Kidney (tissue), 14 donors: ENCODE results near the gene CHRNA1. TPM values are rescaled to one million over a fixed set of nuclear protein-coding genes. Genes with fewer than 3 reads are reported as not detected.

Source experiments
- DNase-seq, 5 donors: peaks; one replicate each; pipeline ENCODE4 v3.0.0-alpha.2; 2013 to 2020
- FAIRE-seq: peaks from 2 replicates; lab custom pipeline; 2012; peaks lifted over from hg19 to GRCh38; lab: Jason Lieb, UNC
- H3K27ac ChIP-seq, 2 donors: one replicate each; pipeline ENCODE4 v1.7.0; 2013; ENCODE audit warnings: low read depth in 2 of 2, low read length in 2 of 2, inconsistent platforms in 1 of 2
- H3K27me3 ChIP-seq: one replicate; pipeline ENCODE4 v1.7.1; 2013; ENCODE audit warnings: low read length, inconsistent platforms; ENCODE audit not compliant: control insufficient read depth, insufficient read depth
- H3K36me3 ChIP-seq, 3 donors: one replicate each; pipeline versions ENCODE4 v1.7.0 to v1.7.1; 2013; ENCODE audit warnings: low read length in 3 of 3, control low read depth in 1 of 3, inconsistent platforms in 1 of 3; ENCODE audit not compliant: insufficient read depth in 3 of 3, control insufficient read depth in 2 of 3
- H3K4me1 ChIP-seq, 3 donors: one replicate each; pipeline versions ENCODE4 v1.7.0 to v1.7.1; 2013; ENCODE audit warnings: low read length in 3 of 3, inconsistent platforms in 1 of 3, low read depth in 1 of 3; ENCODE audit not compliant: control insufficient read depth in 2 of 3, insufficient read depth in 2 of 3
- H3K4me3 ChIP-seq, 3 donors: one replicate each; pipeline versions ENCODE4 v1.7.0 to v1.8.1; 2013; ENCODE audit warnings: low read length in 3 of 3, control low read depth in 1 of 3, inconsistent platforms in 1 of 3
- H3K9ac ChIP-seq, 3 donors: one replicate each; pipeline versions ENCODE4 v1.7.0 to v1.7.1; 2013; ENCODE audit warnings: low read length in 3 of 3, control low read depth in 1 of 3, inconsistent platforms in 1 of 3
- H3K9me3 ChIP-seq, 3 donors: one replicate each; pipeline versions ENCODE4 v1.7.0 to v1.7.1; 2013; ENCODE audit warnings: low read length in 3 of 3, control low read depth in 1 of 3, inconsistent platforms in 1 of 3; ENCODE audit not compliant: control insufficient read depth in 2 of 3, insufficient read depth in 1 of 3
- intact Hi-C: fragments of 100-400 bp; cut with DNase I; formaldehyde crosslinking; loops from one replicate; pipeline ENCODE4 v1.11.1; 2022
- polyA plus RNA-seq: library from polyadenylated mRNA; stranded (reverse); fragments of 350-450 nt; fragmentation: Illumina TruSeq; extraction: RNeasy Lipid Tissue Mini Kit (QIAGEN cat#74804); gene quantifications from one replicate; pipeline ENCODE4 v1.2.3, GENCODE V29; 2014; ENCODE audit warnings: low read depth, low replicate concordance; ENCODE audit not compliant: insufficient read depth
- total RNA-seq: library from RNA; stranded (reverse); fragmentation: NEBNext Ultra II Directional; extraction: Animal tissue kit (Norgen Biotek cat#: 25700); gene quantifications from one replicate; pipeline ENCODE4 v1.2.1, GENCODE V29; 2021
- TF ChIP-seq, protein P1 (sequence below): IDR thresholded peaks from 3 replicates; pipeline ENCODE4 v1.5.1; 2012; ENCODE audit warnings: mild to moderate bottlenecking, moderate library complexity, borderline replicate concordance; ENCODE audit not compliant: insufficient read depth; ENCODE audit errors: extremely low read depth
- donor health status: control.
- donor health status: control.
- donor health status: control.
- donor health status: control.
- donor health status: control.
- donor health status: DM: yes; HTN: yes; CAD: no.
- donor health status: Normal renal cell carcinoma (clear cell type).

CHRNA1 gene
- total and polyA plus RNA-seq, 2 donors from 2014 or later: not detected

DNA sequence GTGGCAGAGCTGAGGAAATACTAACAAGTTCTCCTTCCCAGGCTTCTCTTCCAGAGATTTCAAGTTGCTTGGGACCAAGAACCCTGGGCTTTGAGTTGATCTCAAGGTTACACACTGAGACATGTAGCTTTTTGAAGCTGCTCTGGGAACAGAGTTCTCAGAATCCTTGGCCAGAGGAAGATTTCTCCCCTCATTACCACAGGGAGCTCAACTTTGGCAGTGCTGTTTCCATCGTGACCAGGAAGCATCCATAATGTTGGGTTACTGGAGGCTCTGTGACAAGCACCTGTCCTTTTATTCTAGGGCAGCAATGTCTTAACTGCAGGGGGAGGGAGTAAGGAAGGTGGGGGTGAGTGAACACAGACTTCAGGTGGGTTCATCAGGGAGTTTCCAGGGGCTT lies 41.5 kb upstream of the CHRNA1 start:
- no peak for DNase-seq
- Histone ChIP-seq H3K27me3 (no peaks in the 10 kb centered on the region), H3K4me3 (no peak overlapping the region), H3K27ac (no peak overlapping the region), H3K9ac (no peak overlapping the region), H3K4me1 (no peaks in the 10 kb centered on the region), H3K9me3 (no peaks in the 10 kb centered on the region), H3K36me3 (no peaks in the 10 kb centered on the region)
- no peak for FAIRE-seq
- TF ChIP-seq, protein P1, sequence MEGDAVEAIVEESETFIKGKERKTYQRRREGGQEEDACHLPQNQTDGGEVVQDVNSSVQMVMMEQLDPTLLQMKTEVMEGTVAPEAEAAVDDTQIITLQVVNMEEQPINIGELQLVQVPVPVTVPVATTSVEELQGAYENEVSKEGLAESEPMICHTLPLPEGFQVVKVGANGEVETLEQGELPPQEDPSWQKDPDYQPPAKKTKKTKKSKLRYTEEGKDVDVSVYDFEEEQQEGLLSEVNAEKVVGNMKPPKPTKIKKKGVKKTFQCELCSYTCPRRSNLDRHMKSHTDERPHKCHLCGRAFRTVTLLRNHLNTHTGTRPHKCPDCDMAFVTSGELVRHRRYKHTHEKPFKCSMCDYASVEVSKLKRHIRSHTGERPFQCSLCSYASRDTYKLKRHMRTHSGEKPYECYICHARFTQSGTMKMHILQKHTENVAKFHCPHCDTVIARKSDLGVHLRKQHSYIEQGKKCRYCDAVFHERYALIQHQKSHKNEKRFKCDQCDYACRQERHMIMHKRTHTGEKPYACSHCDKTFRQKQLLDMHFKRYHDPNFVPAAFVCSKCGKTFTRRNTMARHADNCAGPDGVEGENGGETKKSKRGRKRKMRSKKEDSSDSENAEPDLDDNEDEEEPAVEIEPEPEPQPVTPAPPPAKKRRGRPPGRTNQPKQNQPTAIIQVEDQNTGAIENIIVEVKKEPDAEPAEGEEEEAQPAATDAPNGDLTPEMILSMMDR: no peak
- intact Hi-C loops: no loop called here

DNA sequence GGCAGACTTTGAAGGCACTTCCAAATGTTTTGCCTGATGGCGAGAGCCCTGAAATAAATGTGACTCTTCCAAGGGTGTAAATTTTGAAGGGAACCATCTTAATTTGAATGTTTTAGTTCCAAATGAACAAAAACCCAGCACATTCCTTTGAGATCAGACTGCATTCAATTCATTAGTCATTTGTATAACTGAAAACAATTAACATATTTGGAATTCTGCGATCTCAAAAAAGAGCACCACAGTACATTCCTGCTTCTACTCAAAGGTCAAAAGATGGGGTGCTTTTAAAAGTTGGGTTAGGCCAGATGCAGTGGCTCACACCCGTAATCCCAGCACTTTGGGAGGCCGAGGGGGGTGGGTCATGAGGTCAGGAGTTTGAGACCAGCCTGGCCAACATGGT lies 38.2 kb upstream of the CHRNA1 start:
- DNase-seq: no peak
- H3K27ac ChIP-seq: no peak overlapping the region
- H3K27me3 ChIP-seq: no peaks in the 10 kb centered on the region
- H3K9ac ChIP-seq: no peak overlapping the region
- H3K4me3 ChIP-seq: no peak overlapping the region
- intact Hi-C loops: no loop called here
- TF ChIP-seq, protein P1: no peak
- H3K4me1 ChIP-seq: no peaks in the 10 kb centered on the region
- no peak for FAIRE-seq
- H3K9me3 ChIP-seq: no peaks in the 10 kb centered on the region
- H3K36me3 ChIP-seq: no peaks in the 10 kb centered on the region

DNA sequence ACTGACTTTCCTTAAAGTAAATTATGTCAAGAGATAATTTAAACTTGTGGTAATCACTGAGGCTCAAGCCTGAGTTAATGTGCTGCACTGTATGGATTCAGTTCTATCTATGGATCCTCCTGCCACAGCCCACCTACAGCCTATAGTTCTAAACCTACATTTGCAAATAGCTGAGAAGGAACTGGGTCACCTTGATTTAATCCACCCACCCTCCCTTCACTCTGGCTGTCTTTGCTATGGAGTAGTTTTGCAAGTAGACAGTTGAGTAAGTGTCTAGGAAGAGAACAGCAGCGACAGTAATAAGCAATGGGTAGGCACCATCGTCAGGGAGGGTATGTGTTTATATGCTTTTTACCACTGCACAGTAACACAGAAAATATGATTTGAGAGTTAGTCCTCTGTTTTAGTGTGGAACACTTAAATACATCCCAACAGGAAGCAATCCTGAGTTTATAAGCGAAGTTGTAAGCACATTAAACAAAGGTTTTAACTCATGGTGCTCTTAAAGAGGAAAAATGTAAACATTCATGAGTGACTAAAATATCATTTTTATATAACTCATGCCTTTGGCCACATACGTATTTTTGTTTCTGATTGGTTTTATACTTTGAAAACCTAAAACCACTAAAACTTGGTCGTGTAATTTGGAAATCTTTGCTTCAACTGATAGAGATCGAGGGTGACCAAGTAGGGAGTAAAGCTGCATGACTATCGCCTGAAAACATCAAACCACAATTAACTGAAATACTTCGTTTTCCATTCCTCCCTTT lies 36.3 kb upstream of the CHRNA1 start:
- H3K4me3 ChIP-seq: no peak overlapping the region
- no peaks in the 10 kb centered on the region for H3K36me3 ChIP-seq
- DNase-seq: no peak
- H3K27me3 ChIP-seq: no peaks in the 10 kb centered on the region
- H3K9ac ChIP-seq: no peak overlapping the region
- intact Hi-C loops: no loop called here
- no peaks in the 10 kb centered on the region for H3K4me1 ChIP-seq
- H3K27ac ChIP-seq: no peak overlapping the region
- no peaks in the 10 kb centered on the region for H3K9me3 ChIP-seq
- no peak for FAIRE-seq
- TF ChIP-seq, protein P1: no peak
